ENCODE results near the gene ITGA2.
A peak's percentile ranks its signal among the peaks of the same experiment; 100 is the strongest.

Gene ITGA2

DNA sequence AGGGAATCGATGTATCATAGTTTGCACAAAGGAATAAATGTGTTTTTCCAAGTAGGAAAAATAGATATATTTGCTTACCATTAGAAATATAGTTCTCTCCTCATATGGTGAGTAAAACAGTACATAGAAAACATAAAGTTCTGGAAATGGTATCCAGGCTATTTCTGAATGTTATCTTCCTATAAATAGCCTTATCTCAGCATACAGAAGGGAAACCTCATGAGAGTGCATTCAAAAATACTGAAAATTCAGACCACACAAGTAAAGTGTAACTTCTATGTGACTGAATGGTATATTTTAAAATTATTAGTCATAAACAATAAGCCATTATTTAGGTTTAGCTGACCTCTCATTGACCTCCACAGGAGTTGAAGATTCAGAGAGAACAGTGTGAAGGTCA is 76.9 kb downstream of the ITGA2 start:
- no peak for DNase-seq

DNA sequence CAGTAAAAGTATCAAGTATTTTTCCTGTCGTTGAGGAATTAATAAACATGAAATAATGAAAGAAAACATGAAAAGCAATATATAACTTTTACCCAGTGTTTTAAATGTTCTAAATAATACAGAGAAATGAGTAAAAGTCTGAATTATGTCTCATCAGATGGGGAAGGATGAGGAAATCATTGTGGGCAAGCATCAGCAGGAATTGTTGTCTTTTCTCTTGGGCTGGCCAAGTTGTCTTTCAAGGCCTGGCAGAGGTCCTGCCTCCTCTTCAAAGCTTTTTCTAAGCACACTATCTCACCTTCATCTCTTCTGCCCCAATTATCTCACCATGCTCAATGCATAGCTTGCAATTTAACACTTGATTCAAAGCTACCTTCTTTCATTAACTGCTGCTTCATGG is 78.5 kb downstream of the ITGA2 start:
- no peak for DNase-seq

DNA sequence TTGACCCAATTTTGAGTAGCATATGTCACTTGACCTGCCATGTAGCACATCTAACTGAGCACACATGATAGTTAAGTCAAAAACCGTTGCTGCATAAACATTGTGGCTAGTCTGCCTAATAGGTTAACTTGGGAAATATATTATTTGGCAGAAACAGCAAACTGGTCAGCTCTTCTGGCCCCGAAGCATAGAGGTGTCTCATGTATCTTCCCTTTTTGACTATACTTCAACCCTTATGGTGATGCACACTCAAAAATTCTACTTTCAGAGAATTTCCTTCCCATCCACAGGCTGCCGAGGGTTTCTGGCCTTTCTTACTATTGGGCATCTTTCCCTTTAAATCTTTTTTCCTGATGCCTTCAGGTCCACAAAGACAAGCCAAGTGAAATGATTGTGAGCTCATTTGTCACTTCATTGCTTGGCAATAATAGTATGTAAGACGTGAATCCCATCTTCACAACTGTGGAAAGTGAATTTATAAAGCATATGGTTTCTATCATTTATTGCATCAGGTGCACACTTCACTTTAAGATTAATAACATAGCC is 79.2 kb downstream of the ITGA2 start:
- no peak for DNase-seq

DNA sequence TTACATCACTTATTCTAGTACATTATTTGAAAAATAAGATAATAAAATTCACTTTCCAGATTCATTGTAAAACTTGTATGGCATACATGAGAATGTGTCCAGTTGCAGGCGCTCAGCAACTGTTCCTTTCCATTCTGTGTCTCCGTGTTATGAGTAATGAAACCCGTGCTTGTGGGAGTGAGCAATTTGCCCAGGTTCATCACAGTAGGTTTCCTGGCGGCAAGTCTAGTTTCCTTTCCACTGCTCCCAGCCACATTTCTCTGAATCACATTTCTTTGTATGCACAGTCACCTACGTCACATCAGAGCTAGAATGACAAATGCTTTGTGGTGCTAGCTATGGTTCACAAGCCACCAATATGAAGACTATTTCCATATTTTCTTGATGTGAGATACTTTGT is 80.5 kb downstream of the ITGA2 start:
- DNase-seq, result peak; percentile 56 to 76

DNA sequence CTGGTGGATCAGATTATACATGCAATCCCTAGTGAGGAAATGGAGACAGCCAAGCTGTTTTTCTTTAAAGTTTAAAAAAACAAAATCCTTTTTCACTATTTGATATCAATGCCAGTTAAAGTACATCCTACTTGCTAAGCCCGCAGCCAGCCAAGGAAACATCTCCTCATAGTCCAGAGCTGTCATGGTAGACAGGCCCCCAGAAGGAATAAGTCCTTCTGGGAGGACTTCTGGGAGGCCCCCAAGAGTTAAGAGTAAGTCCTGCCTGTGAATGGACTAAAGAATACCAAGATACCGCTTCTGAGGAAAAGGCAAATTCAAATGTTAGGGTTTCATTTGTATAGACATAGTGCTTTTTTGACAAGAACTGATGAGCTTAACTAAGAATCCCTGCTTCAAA is 82.1 kb downstream of the ITGA2 start:
- no peak for DNase-seq

DNA sequence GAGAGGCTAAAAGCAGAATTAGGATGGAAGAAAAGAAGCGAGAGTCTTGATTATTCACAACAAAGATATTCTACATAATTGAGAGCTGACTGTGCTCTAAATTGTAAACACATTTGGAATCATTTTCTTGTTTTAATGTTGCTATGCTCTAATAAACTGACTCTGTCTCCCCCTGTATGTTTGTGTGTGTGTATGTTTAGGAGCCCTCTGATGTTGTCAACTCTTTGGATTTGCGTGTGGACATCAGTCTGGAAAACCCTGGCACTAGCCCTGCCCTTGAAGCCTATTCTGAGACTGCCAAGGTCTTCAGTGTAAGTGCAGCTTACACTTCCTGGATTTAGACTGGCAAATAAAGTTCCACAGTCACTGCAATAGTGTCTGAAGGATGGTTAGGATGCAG is 82.6 kb downstream of the ITGA2 start:
- DNase-seq, result no peak

DNA sequence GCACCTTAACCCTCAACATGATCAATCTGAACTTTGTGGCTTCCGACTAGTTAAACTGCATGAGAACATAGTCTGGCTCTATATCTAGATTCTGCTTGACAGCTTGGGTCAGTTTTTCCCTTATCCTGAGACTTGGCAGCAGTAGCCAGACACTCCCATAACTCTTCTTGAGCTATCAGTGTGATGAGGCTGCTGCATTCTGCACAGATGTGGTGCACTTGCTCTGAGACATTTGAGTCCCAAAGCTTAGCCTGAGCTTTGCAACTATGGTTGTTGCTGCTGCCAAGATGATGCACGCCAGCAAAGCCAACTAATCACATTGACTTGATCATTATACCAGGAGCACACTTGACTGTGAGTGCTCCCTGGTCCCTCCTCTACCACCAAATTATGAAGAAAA is 84.2 kb downstream of the ITGA2 start:
- DNase-seq, result no peak

DNA sequence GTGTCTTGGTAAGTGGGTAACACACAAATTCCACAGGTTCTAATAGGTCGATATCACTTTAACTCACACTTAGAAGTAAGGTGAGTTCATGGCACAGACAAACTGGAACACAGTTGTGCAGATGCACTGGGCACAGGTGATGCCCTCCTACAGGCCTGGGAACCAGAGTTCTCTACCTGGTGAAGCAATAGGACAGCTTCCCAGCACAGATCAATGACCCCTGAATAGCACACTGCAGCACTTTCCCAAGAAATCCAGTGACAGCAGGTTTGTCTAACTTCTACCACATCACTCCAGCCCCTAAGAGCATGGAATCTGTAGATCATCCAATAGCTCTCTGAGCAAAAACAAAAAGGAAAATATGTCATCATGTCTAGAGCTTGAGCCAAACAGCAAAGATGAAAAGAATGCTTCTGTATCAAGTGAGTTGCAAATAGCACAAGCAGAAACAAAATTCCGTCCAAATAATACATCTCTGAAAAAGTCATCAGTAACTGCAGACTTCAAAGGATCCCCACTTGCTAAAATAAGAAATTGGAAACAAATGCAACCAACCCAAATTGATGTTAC is 86.9 kb downstream of the ITGA2 start:
- no peak for DNase-seq

DNA sequence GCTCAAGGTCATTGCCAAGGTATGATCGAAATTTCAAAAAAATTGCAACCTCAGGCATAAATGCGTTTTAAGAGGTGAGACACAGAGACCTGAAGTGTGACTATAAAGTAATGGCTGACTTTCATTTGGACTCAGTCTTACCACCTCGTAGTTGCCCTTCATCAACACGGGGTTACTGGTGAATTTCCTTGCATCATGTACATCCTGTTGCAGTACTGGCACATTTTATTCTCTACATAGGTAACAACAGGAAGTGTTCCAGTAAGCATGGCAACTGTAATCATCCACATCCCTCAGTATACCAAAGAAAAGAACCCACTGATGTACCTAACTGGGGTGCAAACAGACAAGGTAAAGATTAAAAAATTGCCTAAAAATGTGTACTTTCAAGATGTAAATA is 91.1 kb downstream of the ITGA2 start:
- DNase-seq, result no peak

DNA sequence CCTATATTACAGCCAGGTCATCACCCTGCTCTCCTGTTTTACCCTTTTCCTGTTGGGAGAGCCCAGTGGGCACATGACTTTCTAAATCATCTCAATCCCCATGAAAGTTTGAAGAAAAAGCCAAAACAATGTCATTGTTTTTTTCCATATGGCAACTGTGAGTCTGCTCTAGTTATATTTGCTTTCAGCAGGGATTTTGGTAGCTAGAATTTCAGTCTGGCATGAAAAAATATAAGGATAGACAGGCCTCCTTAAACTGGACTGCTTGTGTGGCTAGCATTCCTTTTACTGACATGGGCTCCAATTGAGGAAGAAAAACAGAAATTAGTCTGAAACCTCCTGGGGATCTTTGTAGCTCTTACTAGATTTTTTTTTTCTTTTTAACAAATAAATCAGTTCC is 94.8 kb downstream of the ITGA2 start:
- DNase-seq, result no peak

DNA sequence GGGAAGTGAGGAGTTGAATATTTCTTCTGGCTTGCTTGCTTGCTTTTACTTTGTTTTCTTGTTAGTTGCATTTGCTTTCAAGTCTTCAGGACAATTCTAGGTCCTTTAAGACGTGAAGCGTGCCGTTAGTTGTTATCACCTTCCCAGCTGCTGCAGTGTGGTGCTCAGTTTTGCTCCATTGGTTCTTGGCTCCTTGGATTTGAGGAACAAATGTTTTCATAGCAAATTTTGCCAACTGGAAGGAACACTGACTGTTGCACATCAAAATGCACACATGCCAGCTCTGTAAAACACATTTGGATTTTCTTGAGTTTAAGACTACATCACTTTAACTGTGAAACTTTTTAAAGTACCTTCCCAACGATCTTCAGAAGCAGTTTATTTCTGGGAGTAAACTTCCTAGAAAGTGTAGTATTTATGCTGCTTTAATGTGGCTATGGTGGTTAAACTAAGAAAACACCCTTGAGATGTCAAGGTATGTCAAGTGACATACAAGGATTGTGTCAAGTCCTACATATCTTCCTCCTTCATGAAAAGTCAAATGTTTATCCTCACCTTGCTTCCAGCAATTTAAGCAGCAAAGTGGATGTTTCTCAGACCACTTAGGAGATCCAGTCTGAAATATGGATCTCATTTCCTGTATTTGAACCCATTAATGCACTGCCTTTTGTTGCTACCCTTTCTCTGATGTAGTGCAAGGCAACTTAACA is 95.5 kb downstream of the ITGA2 start:
- DNase-seq, result no peak

DNA sequence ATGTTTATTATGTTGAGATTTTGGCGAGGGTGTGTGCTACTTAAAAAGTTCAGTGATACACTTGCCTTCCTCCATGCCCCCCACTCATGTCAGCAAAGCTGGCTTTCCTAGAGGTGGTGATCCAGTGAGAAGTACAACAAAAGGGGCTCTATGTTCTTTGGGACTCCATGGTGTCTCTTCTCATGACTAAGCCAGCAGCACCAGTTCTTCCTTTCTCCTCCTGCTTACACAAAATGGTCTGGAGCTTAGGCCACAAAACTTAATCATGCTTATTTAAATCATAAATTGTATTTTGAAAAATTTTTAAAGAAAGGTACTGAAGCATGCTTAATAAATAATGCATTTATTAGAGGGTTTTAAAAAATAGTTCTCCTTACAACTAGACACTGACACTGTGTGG is 98.0 kb downstream of the ITGA2 start:
- DNase-seq, result no peak

DNA sequence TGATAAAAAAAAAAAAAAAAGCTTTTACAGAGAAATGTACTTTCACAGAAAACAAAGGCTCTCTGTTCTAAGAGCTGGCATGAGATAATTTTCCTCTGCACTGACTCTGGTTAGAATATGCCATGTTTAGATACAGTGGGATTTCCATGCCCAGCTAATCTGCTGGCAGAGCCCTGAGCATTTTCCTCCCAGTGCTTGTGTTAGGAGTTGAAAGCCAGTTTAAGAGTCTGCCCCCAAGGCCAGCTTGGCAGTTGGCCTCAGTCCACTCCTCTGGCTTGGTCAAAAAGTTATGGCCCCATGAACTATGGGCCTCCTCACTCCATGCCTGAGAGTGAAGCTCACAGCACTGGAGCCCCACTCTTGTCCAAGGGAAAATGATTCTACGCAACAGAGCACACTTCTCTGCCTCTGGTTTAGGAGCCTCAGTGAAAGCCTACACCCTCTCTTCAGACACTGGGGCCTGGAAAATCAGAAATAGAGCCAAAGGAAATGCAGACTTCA is 98.5 kb downstream of the ITGA2 start:
- DNase-seq, result no peak

DNA sequence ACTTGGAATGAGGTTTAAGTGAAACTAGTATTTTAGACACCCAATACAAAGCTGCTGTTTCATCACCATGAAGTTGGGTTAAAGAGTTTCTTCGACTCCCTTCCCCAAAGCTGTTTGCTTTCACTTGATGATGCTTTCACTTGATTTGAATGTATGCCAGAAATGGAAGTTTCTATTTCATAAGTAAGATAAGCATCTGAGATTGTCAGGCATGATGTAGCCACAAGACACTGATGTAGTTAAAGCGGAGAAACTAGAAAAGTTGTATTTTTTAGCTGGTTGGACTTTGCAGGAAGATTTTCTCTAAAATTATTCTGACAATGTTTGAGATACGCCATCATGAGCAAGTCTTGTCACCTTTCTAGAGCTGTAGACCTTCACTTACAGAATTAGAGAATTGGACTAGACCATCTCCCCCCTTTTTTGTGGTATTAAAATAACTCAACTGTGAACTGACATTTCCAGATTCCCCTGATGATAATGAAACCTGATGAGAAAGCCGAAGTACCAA is 100.4 kb downstream of the ITGA2 start:
- no peak for DNase-seq

DNA sequence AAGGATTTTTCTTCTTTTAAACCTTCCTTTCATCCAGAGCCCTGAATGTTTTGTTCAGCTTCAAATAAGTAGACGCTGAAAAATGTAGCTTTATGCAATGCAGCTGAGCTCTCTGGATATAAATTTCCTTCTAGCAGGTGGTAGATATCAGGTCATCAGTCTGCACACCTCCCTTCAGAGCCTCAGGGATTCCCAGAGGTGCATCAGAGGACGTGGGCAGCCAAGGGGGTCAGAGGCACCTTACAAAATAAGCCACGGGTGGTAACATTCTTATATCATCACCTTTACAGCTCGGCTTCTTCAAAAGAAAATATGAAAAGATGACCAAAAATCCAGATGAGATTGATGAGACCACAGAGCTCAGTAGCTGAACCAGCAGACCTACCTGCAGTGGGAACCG is 101.1 kb downstream of the ITGA2 start:
- no peak for DNase-seq

DNA sequence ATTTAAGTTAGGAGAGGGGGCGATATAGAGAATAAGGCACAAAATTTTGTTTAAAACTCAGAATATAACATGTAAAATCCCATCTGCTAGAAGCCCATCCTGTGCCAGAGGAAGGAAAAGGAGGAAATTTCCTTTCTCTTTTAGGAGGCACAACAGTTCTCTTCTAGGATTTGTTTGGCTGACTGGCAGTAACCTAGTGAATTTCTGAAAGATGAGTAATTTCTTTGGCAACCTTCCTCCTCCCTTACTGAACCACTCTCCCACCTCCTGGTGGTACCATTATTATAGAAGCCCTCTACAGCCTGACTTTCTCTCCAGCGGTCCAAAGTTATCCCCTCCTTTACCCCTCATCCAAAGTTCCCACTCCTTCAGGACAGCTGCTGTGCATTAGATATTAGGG is 102.1 kb downstream of the ITGA2 start:
- no peak for DNase-seq

DNA sequence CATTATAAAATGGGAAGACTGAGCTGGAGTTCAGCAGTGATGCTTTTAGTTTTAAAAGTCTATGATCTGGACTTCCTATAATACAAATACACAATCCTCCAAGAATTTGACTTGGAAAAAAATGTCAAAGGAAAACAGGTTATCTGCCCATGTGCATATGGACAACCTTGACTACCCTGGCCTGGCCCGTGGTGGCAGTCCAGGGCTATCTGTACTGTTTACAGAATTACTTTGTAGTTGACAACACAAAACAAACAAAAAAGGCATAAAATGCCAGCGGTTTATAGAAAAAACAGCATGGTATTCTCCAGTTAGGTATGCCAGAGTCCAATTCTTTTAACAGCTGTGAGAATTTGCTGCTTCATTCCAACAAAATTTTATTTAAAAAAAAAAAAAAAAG is 103.1 kb downstream of the ITGA2 start:
- DNase-seq, result no peak

DNA sequence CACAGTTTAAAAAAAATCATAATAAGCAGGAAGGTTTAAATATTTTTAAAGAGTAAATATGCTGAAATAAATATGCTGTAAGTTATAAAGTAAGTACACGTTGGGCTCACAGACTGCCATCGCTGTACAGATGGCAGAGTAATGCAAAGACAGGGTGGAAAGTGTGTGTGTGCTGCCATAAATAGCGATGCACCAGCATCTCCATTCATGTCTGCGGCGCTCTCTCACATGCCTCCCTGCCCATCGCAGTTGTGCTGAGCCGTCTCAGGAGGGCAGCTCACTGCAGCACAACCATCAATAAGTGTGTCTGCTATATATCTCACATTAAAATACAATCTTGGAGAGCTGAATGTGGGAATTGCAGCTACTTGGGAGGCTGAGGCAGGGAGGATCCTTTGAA is 106.1 kb downstream of the ITGA2 start:
- DNase-seq, result no peak

DNA sequence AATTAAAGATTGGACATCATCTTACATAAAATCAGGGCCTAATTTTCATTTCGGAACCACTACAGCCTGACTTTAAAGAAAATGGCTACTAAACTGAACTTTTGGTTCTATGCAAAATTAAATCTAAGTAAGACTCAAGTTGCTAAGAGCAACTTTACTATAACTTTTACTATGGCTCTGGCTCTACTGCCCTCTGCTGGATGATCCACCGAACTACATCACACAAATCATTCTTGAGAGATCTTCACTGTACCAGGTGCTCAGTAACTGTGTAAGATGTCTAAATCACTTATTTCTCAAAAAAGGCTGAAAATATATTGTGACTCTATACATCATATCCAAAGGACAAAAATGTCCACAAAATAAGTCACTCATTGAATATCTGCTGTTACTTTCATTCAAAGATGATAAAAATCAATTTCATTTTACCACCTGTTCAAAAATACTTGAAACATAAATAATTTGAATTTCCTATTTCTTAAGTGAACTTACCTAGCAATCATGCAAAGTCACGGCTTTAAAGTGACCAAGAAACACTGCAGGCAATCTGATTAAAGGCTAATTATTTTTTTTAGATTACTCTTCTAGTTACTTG is 106.9 kb downstream of the ITGA2 start:
- peak; percentile 75 to 79 for DNase-seq

DNA sequence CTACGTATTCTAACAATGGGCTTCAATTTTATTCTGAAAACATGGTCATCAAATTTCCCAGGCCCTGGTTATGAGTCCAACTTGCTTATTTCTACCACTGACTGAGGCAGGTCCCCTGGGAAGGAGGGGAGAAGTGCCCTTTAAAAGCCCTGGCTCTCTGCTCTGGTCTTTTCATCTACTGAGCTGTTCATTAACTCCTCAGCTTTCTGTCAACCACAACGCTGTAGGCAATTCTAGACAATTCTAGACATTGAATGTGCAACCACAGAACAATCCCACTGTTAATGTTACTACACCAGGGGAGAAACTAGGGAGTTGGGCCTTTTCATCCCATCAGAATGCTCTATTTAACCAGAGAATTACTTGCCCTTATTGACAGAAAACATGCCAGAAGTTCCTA is 110.4 kb downstream of the ITGA2 start:
- DNase-seq, result no peak

DNA sequence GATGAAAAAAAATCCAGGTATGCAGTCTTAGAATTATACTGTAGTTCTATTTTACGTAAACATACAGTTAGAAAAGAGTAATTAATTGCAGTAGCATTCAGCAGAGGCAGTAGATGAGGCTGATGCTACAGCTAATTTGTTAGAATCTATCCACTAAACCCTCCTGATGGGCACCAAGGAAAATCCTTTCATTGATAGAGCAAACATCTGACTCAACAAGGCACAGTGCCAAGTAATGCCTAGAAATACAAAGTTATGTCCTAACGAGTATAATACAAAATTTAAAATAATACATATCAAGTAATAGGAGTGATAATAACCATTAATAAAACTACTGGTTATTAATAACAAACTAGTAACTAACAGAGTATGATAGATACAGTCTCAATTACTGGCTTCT is 111.5 kb downstream of the ITGA2 start:
- no peak for DNase-seq

DNA sequence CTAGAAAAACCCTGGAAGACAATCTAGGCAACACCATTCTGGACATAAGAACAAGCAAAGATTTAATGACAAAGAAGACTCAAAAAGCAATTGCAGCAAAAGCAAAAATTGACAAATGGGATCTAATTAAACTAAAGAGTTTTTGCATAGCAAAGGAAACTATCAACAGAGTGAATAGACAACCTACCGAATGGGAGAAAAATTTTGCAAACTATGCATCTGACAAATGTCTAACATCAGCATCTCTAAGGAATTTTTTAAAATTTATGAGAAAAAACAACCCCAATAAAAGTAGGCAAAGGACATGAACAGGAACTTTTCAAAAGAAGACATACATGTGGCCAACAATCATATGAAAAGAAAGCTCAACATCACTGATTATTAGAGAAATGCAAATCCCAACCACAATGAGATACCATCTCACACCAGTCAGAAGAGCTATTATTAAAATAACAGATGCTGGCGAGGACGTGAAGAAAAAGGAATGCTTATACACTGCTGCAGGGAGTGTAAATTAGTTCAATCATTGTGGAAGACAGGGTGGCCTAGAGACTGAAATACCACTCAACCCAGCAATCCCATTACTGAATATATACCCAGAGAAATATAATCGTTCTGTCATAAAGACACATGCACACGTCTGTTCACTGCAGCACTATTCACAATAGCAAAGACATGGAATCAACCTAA is 116.6 kb downstream of the ITGA2 start:
- DNase-seq, result no peak

DNA sequence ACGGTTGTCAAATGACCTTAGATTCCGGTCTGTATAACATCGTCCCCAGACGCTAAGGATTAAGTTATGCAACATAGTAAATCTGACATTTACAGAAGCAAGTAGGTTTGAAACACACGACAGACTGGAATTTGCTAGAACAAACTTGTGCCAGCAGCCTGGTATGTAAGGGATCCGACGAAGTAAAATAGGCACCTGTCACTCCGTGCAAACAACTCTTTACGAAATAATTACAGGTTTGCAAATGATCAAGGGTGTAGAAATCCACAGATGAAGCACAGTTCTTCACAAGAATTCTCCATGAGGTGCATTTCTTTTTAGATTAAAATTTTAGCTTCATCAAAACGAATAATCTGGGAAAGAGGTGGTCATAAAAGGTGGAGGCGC is 119.9 kb downstream of the ITGA2 start:
- no peak for DNase-seq
